HepG2 (cell line): Measurements from ENCODE around the gene C2CD2. TPM values are rescaled to one million over a fixed set of nuclear protein-coding genes. Genes with fewer than 3 reads are reported as not detected.

Experiments used
- ATAC-seq: fragments of 200-7000 bp; cut with Tn5 transposase; 3 replicates; pipeline ENCODE4 v1.9.1; 2020; ENCODE audit warnings: mild to moderate bottlenecking, moderate library complexity
- BruUV-seq: library from RNA; stranded (reverse); fragments of 400-500 nt; replicated peaks from 2 replicates; lab custom pipeline; 2021; lab: Mats Ljungman, UMichigan
- CTCF ChIA-PET: fragments of 300-600 bp; formaldehyde crosslinking; extraction: SDS; loops from one replicate; lab custom pipeline; 2021; ENCODE audit warnings: low total read pairs, inconsistent platforms, low intra/inter-chr PET ratio; lab: Yijun Ruan, JAX
- POLR2A ChIA-PET: fragments of 350-600 bp; sonication (Branson Sonifier 250); formaldehyde crosslinking; loops from one replicate; lab custom pipeline; 2020; ENCODE audit warnings: antibody characterized with exemption, inconsistent platforms; lab: Yijun Ruan, JAX
- DNase-seq: peaks from one replicate; pipeline ENCODE4 v3.0.0-alpha.2; 2015; ENCODE audit warnings: low spot score
- FAIRE-seq: peaks from 3 replicates; lab custom pipeline; 2011; peaks lifted over from hg19 to GRCh38; lab: Jason Lieb, UNC
- H2AFZ ChIP-seq: one replicate; pipeline ENCODE4 v1.6.1; 2011; ENCODE audit warnings: low read length, inconsistent platforms
- H3K27ac ChIP-seq: fragments of 300-600 bp; 3 replicates; pipeline ENCODE4 v1.8.0; 2011; ENCODE audit warnings: mixed run types, mild to moderate bottlenecking, mixed read lengths, low read length, inconsistent platforms; ENCODE audit not compliant: insufficient read depth; ENCODE audit errors: extremely low read length
- H3K27me3 ChIP-seq, 2 experiments: fragments of 200-600 bp in 1 of 2; 2 replicates in 1 of 2; 3 replicates in 1 of 2; pipeline versions ENCODE4 v1.6.0 to v1.8.0; 2011; ENCODE audit warnings: low read length in 2 of 2, mild to moderate bottlenecking in 2 of 2, moderate library complexity in 2 of 2, inconsistent platforms in 1 of 2; ENCODE audit not compliant: insufficient read depth in 2 of 2, control insufficient read depth in 1 of 2
- H3K36me3 ChIP-seq, 2 experiments: fragments of 200-600 bp in 1 of 2; replicated peaks in 1 of 2; 2 replicates in 1 of 2; 3 replicates in 1 of 2; pipeline versions ENCODE4 v1.5.1 to v1.8.0; 2011; ENCODE audit warnings: low read length in 2 of 2, inconsistent platforms in 1 of 2; ENCODE audit not compliant: insufficient read depth in 2 of 2, control insufficient read depth in 1 of 2
- H3K4me1 ChIP-seq: 2 replicates; pipeline ENCODE4 v1.5.1; 2012; ENCODE audit warnings: low read length, inconsistent platforms; ENCODE audit not compliant: insufficient read depth
- H3K4me2 ChIP-seq: 2 replicates; pipeline ENCODE4 v1.6.0; 2011; ENCODE audit warnings: low read depth, low read length, inconsistent platforms
- H3K4me3 ChIP-seq, 3 experiments: fragments of 200-600 bp in 1 of 3; sonication (generic), shearing (Covaris generic) in 1 of 3; replicated peaks in 1 of 3; 2 replicates each; pipeline ENCODE4 v1.5.1; 2011 to 2016; ENCODE audit warnings: low read length in 3 of 3, inconsistent platforms in 2 of 3, low read depth in 2 of 3, mild to moderate bottlenecking in 2 of 3, control low read depth in 1 of 3, mixed read lengths in 1 of 3; ENCODE audit not compliant: insufficient read depth in 1 of 3
- H3K79me2 ChIP-seq: one replicate; pipeline ENCODE4 v1.6.1; 2011; ENCODE audit warnings: low read length, inconsistent platforms; ENCODE audit not compliant: insufficient read depth
- H3K9ac ChIP-seq: 2 replicates; pipeline ENCODE4 v1.6.0; 2011; ENCODE audit warnings: mild to moderate bottlenecking, low read depth, low read length, inconsistent platforms; ENCODE audit not compliant: insufficient read depth
- H3K9me3 ChIP-seq: 2 replicates; pipeline ENCODE4 v1.5.1; 2012; ENCODE audit warnings: mild to moderate bottlenecking, low read length
- H4K20me1 ChIP-seq: 2 replicates; pipeline ENCODE4 v1.6.0; 2011; ENCODE audit warnings: inconsistent platforms, mild to moderate bottlenecking, low read length, moderate library complexity; ENCODE audit not compliant: insufficient read depth
- ETV6 ChIP-seq: sonication (generic); formaldehyde crosslinking; conservative IDR thresholded peaks from 2 replicates; pipeline ENCODE4 v1.4.0; 2020; ENCODE audit warnings: missing genetic modification reagents
- MIER2 ChIP-seq: IDR thresholded peaks from 2 replicates; pipeline ENCODE4 v1.6.1; 2016; ENCODE audit warnings: missing biosample characterization, missing genetic modification reagents
- TAF15 ChIP-seq: fragments of 200-400 bp; formaldehyde crosslinking; IDR thresholded peaks from one replicate; pipeline ENCODE4 v1.6.1; 2018; ENCODE audit warnings: mild to moderate bottlenecking, low read depth, low read length; ENCODE audit not compliant: poor library complexity, severe bottlenecking
- TEAD2 ChIP-seq: sonication (generic); formaldehyde crosslinking; IDR thresholded peaks from 2 replicates; pipeline ENCODE4 v1.9.0; 2021; ENCODE audit warnings: missing genetic modification reagents
- ZBTB7A ChIP-seq: sonication (generic); formaldehyde crosslinking; IDR thresholded peaks from 2 replicates; pipeline ENCODE4 v1.8.0; 2022; ENCODE audit warnings: mild to moderate bottlenecking, missing genetic modification reagents
- ZNF383 ChIP-seq: sonication (generic); formaldehyde crosslinking; IDR thresholded peaks from 2 replicates; pipeline ENCODE4 v1.4.0; 2020; ENCODE audit warnings: missing genetic modification reagents, mild to moderate bottlenecking, borderline replicate concordance
- ZNF672 ChIP-seq: sonication (generic); formaldehyde crosslinking; IDR thresholded peaks from 2 replicates; pipeline ENCODE4 v1.8.1; 2022; ENCODE audit warnings: missing genetic modification reagents
- WGBS: methylation state at CpG from one replicate; pipeline ENCODE4 v1.1.6; 2017; ENCODE audit warnings: low lambda C conversion rate; 5-methylcytosine and 5-hydroxymethylcytosine counted together
- in situ Hi-C: cut with HindIII; loops from 2 replicates; pipeline ENCODE4 v1.10.0; 2017; ENCODE audit warnings: low pct_unique_long_range_greater_than_20kb; ENCODE audit not compliant: extremely low pct_ligation_motif_present
- intact Hi-C: fragments of 100-400 bp; cut with micrococcal nuclease; formaldehyde crosslinking; loops from one replicate; pipeline ENCODE4 v1.10.0; 2022; ENCODE audit not compliant: unreplicated experiment
- polyA plus RNA-seq, 8 experiments: library from polyadenylated mRNA; depleted of rRNA in 3 of 8; stranded (reverse) in 7 of 8; unstranded in 1 of 8; fragments of >200 nt; fragmentation: Illumina TruSeq in 4 of 8; extraction: Trizol in 4 of 8; gene quantifications; 2 replicates each; pipeline versions ENCODE4 v1.2.1 to v1.2.3, GENCODE V29; 2011 to 2016; ENCODE audit warnings: low read depth in 4 of 8, missing spikeins in 1 of 8, mixed read lengths in 1 of 8; ENCODE audit not compliant: insufficient read depth in 1 of 8
- total RNA-seq, 5 experiments: library from RNA; depleted of rRNA; stranded (reverse); fragments of >200 nt; fragmentation: Illumina TruSeq; extraction: Trizol; gene quantifications; 2 replicates each; pipeline ENCODE4 v1.2.3, GENCODE V29; 2016; ENCODE audit warnings: low read depth in 1 of 5
- TF ChIP-seq, protein P1 (sequence below): sonication (generic); formaldehyde crosslinking; IDR thresholded peaks from 2 replicates; pipeline ENCODE4 v1.5.0; 2020; ENCODE audit warnings: missing genetic modification reagents
- TF ChIP-seq, protein P2 (sequence below), 2 experiments: IDR thresholded peaks; 2 replicates each; pipeline ENCODE4 v1.6.1; 2011 to 2012; ENCODE audit warnings: low read length in 2 of 2, borderline replicate concordance in 1 of 2, low read depth in 1 of 2, mild to moderate bottlenecking in 1 of 2, moderate library complexity in 1 of 2
- TF ChIP-seq, protein P3 (sequence below): sonication (generic); formaldehyde crosslinking; IDR thresholded peaks from 2 replicates; pipeline ENCODE4 v1.4.0; 2020; ENCODE audit warnings: missing genetic modification reagents

The C2CD2 gene
- total and polyA plus RNA-seq, 2 of the 13 experiments (the other 11 are each of a cell fraction or from before 2014, with no cell fraction given), result 12.5 to 19.7 TPM

DNA sequence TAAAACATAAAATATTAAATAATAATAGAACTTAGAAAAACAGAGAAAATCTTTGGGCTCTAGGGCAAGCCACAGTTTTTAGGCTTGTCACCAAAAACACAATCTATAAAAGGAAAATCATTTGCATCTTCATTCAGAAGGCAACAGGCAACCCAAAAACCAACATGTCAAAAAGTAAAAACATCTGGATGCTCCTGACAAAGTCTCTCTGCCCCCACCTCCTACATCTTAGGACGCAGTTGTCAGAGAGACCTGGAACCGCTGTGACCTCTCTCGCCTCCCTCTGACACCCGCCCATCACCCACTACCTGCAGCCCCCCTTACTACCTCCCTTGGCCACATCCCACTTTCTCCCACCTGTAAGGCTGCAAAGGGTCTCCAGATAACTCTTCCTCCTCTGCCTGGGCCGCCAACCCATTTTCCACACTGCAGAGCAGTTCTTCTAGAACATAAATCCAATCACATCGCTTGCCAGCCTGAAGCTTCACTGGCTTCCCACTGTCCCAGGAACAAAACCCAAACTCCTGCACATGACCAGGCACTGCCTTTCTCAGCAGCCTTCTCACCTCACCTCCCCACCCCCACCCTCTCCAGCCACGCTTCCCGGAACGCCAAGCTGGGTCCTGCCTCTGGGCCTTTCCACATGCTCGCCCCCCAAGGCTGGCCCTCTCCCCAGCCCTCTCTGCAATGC is 89.4 kb downstream of the C2CD2 start (continued):
- TF ChIP-seq, protein P1, sequence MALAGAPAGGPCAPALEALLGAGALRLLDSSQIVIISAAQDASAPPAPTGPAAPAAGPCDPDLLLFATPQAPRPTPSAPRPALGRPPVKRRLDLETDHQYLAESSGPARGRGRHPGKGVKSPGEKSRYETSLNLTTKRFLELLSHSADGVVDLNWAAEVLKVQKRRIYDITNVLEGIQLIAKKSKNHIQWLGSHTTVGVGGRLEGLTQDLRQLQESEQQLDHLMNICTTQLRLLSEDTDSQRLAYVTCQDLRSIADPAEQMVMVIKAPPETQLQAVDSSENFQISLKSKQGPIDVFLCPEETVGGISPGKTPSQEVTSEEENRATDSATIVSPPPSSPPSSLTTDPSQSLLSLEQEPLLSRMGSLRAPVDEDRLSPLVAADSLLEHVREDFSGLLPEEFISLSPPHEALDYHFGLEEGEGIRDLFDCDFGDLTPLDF (CRISPR knock-in tag), result no peak
- TF ChIP-seq TEAD2 (CRISPR knock-in tag) (no peak), MIER2 (CRISPR knock-in tag) (no peak)
- TF ChIP-seq, protein P2, sequence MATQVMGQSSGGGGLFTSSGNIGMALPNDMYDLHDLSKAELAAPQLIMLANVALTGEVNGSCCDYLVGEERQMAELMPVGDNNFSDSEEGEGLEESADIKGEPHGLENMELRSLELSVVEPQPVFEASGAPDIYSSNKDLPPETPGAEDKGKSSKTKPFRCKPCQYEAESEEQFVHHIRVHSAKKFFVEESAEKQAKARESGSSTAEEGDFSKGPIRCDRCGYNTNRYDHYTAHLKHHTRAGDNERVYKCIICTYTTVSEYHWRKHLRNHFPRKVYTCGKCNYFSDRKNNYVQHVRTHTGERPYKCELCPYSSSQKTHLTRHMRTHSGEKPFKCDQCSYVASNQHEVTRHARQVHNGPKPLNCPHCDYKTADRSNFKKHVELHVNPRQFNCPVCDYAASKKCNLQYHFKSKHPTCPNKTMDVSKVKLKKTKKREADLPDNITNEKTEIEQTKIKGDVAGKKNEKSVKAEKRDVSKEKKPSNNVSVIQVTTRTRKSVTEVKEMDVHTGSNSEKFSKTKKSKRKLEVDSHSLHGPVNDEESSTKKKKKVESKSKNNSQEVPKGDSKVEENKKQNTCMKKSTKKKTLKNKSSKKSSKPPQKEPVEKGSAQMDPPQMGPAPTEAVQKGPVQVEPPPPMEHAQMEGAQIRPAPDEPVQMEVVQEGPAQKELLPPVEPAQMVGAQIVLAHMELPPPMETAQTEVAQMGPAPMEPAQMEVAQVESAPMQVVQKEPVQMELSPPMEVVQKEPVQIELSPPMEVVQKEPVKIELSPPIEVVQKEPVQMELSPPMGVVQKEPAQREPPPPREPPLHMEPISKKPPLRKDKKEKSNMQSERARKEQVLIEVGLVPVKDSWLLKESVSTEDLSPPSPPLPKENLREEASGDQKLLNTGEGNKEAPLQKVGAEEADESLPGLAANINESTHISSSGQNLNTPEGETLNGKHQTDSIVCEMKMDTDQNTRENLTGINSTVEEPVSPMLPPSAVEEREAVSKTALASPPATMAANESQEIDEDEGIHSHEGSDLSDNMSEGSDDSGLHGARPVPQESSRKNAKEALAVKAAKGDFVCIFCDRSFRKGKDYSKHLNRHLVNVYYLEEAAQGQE (IDR thresholded peaks at IDR 0.05; ENCODE audit: borderline replicate concordance in 1 of 2, low read depth in 1 of 2, low read length in 2 of 2), result no peak
- TF ChIP-seq, all 625 proteins: peak for 0

DNA sequence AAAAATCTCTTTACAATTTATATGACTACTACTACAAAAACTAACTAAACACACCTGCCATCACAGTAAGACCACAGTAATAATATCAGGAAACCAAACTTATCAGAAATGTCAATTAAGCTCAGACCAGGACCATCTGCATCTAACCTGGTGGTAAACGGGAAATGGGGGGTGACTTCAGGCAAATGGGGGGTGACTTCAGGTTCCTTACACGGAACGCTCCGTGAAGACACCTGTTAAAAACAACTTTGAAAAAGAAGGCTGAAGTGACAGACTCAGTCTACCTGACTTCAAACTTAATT is 90.4 kb downstream of the C2CD2 start:
- BruUV-seq, result no TSS peak
- WGBS, result 90% methylated on average over 4 of the region's 4 CpGs
- H3K4me1 ChIP-seq, result peaks cover 8% of the 10 kb centered on the region; the same call in 1 of the 2 replicates
- no peak overlapping the region for H3K4me3 ChIP-seq
- H3K79me2 ChIP-seq, result peaks cover 4% of the 10 kb centered on the region
- H4K20me1 ChIP-seq, result no peaks in the 10 kb centered on the region
- ChIA-PET POLR2A (interaction anchor here (0.7 to 1.5 kb wide), 2 partner anchors 15 to 16 kb away, joined by 3 read pairs; no protein-coding TSS in a partner anchor), CTCF (no interaction called here)
- H3K9ac ChIP-seq, result no peak overlapping the region
- TF ChIP-seq ETV6 (CRISPR knock-in tag), result no peak
- TF ChIP-seq, protein P3, sequence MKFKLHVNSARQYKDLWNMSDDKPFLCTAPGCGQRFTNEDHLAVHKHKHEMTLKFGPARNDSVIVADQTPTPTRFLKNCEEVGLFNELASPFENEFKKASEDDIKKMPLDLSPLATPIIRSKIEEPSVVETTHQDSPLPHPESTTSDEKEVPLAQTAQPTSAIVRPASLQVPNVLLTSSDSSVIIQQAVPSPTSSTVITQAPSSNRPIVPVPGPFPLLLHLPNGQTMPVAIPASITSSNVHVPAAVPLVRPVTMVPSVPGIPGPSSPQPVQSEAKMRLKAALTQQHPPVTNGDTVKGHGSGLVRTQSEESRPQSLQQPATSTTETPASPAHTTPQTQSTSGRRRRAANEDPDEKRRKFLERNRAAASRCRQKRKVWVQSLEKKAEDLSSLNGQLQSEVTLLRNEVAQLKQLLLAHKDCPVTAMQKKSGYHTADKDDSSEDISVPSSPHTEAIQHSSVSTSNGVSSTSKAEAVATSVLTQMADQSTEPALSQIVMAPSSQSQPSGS (CRISPR knock-in tag), result no peak
- TF ChIP-seq ZBTB7A (CRISPR knock-in tag), result no peak
- TF ChIP-seq TAF15, result no peak
- no peak for TF ChIP-seq ZNF672 (CRISPR knock-in tag)
- no peak for TF ChIP-seq ZNF383 (CRISPR knock-in tag)
- no peak overlapping the region for H3K4me2 ChIP-seq
- DNase-seq (no peak), FAIRE-seq (no peak), ATAC-seq (no peak)
- H3K9me3 ChIP-seq, result no peaks in the 10 kb centered on the region
- no peak overlapping the region for H2AFZ ChIP-seq
- no peaks in the 10 kb centered on the region for H3K27me3 ChIP-seq
- in situ Hi-C loops, result no loop called here
- H3K36me3 ChIP-seq, result peaks cover 5 to 11% of the 10 kb centered on the region in 2 experiments; a peak in 4 of 5 replicates
- intact Hi-C loops, result no loop called here
- H3K27ac ChIP-seq, result no peak overlapping the region
